Activated CD4-positive, alpha-beta T cell treated with anti-CD3 and anti-CD28 coated beads, Interleukin-2, amount 50 U/mL, for 24 hours (primary cell): ENCODE measurements around the gene LGALS12.

Experiments used
- DNase-seq, 2 donors: peaks; one replicate each; pipeline ENCODE4 v3.0.0-alpha.2; 2020; ENCODE audit warnings: low read depth in 1 of 2, low spot score in 1 of 2

The LGALS12 gene, protein sequence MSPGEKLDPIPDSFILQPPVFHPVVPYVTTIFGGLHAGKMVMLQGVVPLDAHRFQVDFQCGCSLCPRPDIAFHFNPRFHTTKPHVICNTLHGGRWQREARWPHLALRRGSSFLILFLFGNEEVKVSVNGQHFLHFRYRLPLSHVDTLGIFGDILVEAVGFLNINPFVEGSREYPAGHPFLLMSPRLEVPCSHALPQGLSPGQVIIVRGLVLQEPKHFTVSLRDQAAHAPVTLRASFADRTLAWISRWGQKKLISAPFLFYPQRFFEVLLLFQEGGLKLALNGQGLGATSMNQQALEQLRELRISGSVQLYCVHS

DNA sequence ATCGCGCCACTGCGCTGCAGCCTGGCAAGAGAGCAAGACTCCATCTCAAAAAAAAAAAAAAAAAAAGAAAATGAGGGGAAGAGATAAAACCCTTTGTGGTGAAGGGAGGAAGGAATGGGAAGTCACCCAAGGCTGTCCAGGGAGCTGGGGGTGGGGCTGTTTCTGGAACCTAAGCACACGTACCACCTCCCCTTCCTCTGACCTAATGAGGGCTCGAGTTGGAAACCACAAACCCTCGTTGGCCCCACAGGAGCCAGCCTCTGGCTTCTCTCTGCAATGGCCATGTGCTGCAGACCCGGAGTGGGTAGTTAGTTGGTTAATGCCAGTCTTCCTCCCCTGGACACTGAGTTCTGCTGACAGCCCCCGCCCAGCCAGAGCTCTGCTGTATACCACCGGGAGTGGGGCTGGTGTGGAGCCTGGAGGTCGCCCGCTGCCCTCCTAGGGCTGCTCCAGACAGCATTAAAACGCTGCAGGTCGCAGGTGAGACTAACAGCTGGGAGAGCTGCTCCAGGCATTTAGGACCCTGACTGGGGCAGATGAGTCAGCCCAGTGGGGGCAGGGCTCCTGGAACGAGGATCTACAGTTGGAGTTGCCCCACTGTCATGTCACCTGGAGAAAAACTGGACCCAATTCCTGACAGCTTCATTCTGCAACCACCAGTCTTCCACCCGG, at the start of gene LGALS12:
LGALS12 (plus strand) TSS at position 228 of the 672 bp plus-strand sequence; CDS start at position 603, 375 bp downstream.
- no peak for DNase-seq

GRCh38 chr11:63459586-63459985, 46.3 kb upstream of the LGALS12 start:
- no peak for DNase-seq

DNA sequence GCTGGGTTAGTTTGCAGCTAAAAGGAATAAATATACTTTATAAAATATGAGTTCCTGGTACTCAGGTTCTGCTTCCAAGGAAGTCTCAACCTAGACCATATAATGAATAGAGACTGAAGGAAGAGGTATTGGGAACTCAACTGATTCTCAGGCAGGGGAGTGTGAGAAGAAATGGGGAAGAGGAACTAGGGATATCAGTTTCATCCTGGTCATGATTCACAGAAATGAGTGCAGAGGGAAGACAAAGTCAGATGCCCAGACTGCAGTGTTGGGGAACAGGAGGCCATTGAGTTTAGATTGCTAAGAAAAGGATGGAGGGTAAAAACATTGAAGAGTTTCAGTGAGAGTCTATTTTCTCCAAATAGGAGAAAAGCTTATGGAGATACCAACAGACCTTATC, 43.7 kb upstream of the LGALS12 start:
- DNase-seq, result no peak

- DNase-seq, result no peak
Measured at GRCh38 chr11:63470311-63470710, 35.6 kb upstream of the LGALS12 start.

DNA sequence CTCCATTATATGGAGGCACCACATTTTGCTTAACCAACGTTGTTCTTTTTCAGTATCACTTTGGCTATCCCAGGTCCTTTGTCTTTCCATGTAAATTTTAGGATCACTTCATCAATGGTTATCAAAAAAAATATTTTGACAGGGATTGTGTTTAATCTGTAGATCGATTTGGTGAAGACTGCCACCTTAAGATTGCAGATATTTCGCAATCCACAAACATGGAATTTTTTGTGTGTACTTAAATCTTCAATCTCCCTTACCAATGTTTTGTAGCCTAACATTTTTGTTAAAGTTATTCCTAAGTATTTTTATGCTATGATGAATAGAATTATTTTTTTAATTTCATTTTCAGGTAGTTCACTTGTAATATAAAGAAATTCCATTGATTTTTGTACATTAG, 33.5 kb upstream of the LGALS12 start:
- no peak for DNase-seq

GRCh38 chr11:63476618-63477017, 29.3 kb upstream of the LGALS12 start:
- no peak for DNase-seq

DNA sequence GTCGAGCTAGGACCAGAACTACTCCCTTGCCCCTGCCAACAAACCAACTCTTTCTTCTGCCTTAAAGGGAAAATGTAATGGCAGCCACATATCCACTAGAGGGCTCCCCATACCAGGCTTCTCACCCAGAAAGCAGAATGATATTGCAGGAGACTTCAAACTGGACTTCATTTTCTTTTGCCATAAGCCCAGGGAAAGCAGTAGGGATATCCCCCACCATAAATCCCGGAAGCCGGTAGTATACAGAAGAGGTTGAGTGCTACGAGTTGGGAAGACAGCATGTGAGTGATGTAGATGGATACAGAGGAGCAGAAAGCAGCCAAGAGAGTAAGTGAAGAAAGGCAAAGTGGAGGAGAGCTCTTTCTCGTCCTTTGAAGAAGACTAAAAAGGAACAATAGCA, 27.0 kb upstream of the LGALS12 start:
- peak; percentile 16 to 41 for DNase-seq

DNA sequence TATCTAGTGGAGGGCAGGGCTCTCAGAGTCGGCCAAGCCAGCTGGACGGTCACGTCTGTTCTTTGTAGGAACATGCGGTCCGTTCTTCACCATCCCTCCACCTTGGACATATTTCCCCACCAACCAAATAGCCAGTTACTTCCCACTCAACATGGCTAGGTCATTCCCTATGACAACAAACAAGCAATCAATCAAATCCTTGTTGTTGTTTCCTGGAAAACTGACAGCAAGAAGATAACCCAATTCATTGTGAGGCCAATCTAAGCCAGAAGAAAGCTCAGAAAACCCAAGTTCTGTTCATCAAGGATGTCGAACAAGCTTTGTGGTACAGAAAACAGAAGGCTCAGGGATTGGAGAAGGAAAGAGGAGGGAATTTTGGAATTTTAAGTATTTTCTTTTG, 25.8 kb upstream of the LGALS12 start:
- DNase-seq, result no peak

DNA sequence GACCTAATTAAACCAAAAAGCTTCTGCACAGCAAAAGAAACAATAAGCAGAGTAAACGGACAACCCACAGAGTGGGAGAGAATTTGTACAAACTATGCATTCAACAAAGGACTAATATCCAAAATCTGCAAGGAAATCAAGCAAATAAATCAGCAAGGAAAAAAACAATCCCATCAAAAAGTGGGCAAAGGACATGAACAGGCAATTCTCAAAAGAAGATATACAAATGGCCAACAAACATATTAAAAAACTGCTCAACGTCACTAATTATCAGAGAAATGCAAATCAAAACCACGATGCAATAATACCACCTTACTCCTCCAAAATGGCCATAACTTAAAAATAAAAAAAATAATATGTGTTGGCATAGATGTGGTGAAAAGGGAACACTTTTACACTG, 20.1 kb upstream of the LGALS12 start:
- DNase-seq, result no peak

GRCh38 chr11:63488789-63489188, 17.1 kb upstream of the LGALS12 start:
- no peak for DNase-seq

DNA sequence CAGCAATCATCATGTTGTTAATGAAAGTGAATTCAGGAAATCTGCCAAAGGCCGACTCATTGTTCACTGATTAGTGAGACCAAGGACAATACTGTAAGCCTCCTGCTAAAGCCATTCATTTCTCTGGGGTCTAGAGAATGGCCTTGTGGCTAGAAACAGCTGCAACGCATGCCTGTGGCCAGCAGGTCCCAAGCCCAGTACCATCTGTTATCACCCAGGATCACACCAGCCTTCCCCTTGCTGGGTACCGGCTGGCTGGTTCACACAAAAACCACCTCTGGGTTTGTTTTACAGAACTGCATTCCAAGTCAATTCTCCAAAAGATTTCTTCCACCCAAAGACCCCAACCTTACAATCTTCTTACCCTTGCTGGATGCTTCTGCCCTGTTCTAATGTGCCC, 16.0 kb upstream of the LGALS12 start:
- no peak for DNase-seq

DNA sequence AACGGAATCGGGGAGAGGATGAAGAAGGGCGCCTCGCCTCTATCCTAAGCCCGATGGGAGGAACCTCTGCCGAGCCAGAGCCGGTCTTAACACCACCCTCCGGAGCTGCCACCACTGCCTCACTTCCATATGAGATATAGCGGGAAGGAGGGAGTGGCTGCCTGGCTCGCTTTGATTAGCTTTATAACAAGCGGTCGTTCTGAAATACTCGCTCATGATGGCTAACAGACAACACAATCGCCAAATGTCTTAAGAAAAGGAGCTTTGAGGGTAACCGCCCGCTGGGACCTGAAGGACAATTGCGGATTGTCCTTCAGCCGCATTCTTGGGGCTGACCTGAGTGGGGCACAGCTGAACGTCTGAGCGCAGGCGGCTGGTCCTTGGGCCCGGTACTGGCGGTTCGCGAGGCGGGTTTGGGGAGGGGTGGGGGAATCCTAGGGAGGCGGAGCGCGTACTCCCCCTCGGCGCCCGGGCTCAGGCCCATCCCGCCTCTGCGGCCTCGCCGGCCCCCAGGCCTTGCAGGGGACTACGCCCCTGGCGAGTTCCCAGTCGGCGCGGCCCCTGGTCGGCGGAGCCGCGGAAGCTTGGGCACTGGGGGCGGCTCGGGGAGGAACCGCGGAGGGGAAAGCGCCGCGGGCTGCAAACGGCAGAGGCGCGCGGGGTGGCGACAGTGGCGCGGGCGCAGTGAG, 15.2 kb upstream of the LGALS12 start, which contains the start of gene PLAAT5:
PLAAT5 (minus strand) TSS at position 617 of the 689 bp plus-strand sequence; CDS start at position 484, 133 bp downstream.
- no peak for DNase-seq

DNA sequence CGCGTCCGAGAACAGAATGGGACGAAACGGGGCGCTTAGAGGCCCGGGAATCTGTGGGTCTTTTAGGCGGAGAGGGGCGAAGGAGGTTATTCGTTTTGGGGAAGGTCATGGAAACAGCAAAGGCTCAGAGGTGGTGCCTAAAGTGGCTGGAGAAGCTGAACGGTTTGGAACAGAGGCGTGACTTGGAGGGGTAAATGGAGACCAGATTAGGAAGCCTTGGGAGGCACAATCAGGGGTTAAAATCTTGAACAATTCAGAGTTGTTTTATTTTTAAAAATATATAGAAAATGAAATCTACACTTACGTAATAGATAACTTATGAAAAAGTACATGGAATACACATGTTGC, 14.7 kb upstream of the LGALS12 start:
- DNase-seq, result no peak

- no peak for DNase-seq
Measured at GRCh38 chr11:63491636-63492372, 14.1 kb upstream of the LGALS12 start.

DNA sequence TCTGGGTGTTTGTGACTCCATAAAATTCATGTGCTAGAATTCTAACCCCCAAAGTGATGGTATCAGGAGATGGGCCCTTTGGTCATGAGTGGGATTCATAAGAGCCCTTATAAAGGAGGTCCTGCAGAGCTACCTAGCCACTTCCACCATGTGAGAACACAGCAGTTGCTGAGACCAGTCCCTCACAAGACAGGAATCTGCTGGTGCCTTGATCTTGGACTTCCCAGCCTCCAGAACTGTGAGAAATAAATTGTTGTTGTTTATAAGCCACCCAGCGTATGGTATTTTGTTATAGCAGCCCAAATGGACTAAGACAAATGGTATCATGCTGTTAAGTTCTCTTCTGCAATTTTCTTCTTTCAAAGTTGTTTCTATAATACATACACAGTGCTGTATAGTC, 13.4 kb upstream of the LGALS12 start:
- DNase-seq, result no peak

GRCh38 chr11:63493127-63493526, 12.8 kb upstream of the LGALS12 start:
- DNase-seq, result no peak

GRCh38 chr11:63494975-63495374, 10.9 kb upstream of the LGALS12 start:
- DNase-seq, result no peak

DNA sequence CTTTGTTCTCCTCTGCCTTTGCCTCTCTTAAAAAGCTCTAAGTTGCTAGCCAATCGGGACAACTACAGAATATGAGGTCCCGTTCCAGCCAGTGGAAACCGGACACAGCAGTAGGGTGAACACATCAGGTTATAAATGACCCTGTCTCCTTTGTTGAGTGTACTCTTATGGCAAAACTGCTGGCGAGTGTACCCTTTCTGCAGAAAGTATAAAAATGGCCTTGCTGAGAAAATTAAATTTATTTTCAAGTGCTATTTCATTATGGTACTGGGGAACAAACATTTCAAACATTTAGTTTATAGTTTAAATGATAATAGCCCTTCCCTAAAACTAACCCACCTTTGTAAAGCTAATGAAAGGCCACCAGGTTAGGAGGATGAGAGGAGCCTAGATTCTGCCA, 6.0 kb upstream of the LGALS12 start:
- DNase-seq, result no peak

DNA sequence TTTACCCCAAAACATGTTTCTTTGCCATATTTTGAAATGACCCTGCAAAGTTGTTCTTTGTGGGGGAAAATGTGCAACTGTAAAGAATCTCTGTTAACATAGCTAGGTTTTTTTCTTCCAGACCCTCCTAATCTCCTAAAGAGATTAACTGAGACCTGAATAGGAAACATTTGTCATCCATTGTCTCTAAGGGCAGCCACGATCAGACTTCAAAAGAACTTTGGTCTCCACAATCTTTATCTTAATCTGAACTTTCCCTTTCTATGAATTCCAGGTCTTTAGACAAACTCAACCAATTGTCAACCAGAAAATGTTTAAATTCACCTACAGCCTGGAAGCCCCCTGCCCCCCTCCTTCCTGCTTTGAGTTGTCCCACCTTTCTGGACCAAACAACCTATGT, 4.6 kb upstream of the LGALS12 start:
- DNase-seq, result no peak

GRCh38 chr11:63502252-63502820, 3.5 kb upstream of the LGALS12 start:
- DNase-seq, result no peak

DNA sequence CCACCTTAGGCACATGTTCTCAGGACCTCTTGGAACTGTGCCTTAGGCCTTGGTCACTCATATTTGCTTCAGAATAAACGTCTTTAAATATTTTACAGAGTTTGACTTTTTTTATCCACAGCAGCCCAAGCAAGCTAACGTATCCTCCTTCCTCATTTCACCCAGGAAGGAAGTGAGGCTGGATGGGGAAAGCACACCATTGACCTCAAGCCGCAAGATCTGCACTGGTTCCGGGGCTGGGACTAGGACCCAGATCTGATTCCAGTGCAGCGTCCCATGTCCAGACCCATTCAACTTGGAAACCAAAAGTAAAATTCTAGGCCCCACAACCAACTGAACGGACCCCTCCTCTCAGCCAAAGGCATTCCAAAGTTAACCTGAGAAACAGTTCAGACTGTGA, 2.4 kb upstream of the LGALS12 start:
- DNase-seq, result no peak
